Measurements from ENCODE around the gene PHEX.

- TF ChIP-seq, protein P1, sequence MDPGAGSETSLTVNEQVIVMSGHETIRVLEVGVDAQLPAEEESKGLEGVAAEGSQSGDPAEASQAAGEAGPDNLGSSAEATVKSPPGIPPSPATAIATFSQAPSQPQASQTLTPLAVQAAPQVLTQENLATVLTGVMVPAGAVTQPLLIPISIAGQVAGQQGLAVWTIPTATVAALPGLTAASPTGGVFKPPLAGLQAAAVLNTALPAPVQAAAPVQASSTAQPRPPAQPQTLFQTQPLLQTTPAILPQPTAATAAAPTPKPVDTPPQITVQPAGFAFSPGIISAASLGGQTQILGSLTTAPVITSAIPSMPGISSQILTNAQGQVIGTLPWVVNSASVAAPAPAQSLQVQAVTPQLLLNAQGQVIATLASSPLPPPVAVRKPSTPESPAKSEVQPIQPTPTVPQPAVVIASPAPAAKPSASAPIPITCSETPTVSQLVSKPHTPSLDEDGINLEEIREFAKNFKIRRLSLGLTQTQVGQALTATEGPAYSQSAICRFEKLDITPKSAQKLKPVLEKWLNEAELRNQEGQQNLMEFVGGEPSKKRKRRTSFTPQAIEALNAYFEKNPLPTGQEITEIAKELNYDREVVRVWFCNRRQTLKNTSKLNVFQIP (CRISPR knock-in tag; IDR thresholded peaks at IDR 0.05; ENCODE audit: borderline replicate concordance, low read depth): no peak
- TF ChIP-seq, protein P2, sequence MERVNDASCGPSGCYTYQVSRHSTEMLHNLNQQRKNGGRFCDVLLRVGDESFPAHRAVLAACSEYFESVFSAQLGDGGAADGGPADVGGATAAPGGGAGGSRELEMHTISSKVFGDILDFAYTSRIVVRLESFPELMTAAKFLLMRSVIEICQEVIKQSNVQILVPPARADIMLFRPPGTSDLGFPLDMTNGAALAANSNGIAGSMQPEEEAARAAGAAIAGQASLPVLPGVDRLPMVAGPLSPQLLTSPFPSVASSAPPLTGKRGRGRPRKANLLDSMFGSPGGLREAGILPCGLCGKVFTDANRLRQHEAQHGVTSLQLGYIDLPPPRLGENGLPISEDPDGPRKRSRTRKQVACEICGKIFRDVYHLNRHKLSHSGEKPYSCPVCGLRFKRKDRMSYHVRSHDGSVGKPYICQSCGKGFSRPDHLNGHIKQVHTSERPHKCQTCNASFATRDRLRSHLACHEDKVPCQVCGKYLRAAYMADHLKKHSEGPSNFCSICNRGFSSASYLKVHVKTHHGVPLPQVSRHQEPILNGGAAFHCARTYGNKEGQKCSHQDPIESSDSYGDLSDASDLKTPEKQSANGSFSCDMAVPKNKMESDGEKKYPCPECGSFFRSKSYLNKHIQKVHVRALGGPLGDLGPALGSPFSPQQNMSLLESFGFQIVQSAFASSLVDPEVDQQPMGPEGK (CRISPR knock-in tag; IDR thresholded peaks at IDR 0.05; ENCODE audit: borderline replicate concordance): no peak
- TF ChIP-seq PPARA (CRISPR knock-in tag; IDR thresholded peaks at IDR 0.05; ENCODE audit: borderline replicate concordance): no peak
Observed at GRCh38 chrX:22196149-22196548, 164.0 kb downstream of the PHEX start.
